PC-9 (cell line): ENCODE data around the gene GSTO1. TPM values are rescaled to one million over a fixed set of nuclear protein-coding genes. Genes with fewer than 3 reads are reported as not detected.
"Not testable (repeated sequence)": the region's sequence is repeated elsewhere in the genome, so short reads cannot be mapped to it uniquely, and the experiment has no call there.

Source experiments
- BruUV-seq: library from RNA; stranded (reverse); fragments of 400-500 nt; replicated peaks from 2 replicates; lab custom pipeline; 2021; lab: Mats Ljungman, UMichigan
- CTCF ChIA-PET: fragments of 300-600 bp; sonication (Branson Sonifier 250); formaldehyde crosslinking; loops from one replicate; lab custom pipeline; 2022; ENCODE audit warnings: antibody characterized with exemption; lab: Charles Lee
- POLR2A ChIA-PET: fragments of 300-600 bp; sonication (Branson Sonifier 250); formaldehyde crosslinking; loops from one replicate; lab custom pipeline; 2022; ENCODE audit warnings: antibody characterized with exemption; ENCODE audit not compliant: unreplicated experiment; lab: Charles Lee
- DNase-seq, 2 experiments: peaks; one replicate each; pipeline versions ENCODE4 v3.0.0 to v3.0.0-alpha.2; 2015 to 2022; ENCODE audit warnings: mixed read lengths in 1 of 2
- H2AFZ ChIP-seq: fragments of 200-600 bp; sonication (generic); 2 replicates; pipeline ENCODE4 v1.8.1; 2017; ENCODE audit warnings: antibody characterized with exemption
- H3F3A ChIP-seq: fragments of 200-600 bp; sonication (generic); 2 replicates; pipeline ENCODE4 v1.8.1; 2017; ENCODE audit warnings: antibody characterized with exemption, mild to moderate bottlenecking, low read depth; ENCODE audit not compliant: insufficient read depth
- H3K27ac ChIP-seq: fragments of 200-600 bp; sonication (generic); 2 replicates; pipeline ENCODE4 v1.6.1; 2016; ENCODE audit warnings: mixed run types
- H3K27me3 ChIP-seq: fragments of 200-600 bp; sonication (generic); 2 replicates; pipeline ENCODE4 v1.6.1; 2016; ENCODE audit warnings: low read depth, mixed run types; ENCODE audit not compliant: insufficient read depth
- H3K36me3 ChIP-seq: fragments of 200-600 bp; sonication (generic); 2 replicates; pipeline ENCODE4 v1.6.1; 2016; ENCODE audit warnings: low read depth, mixed run types
- H3K4me1 ChIP-seq: fragments of 200-600 bp; sonication (generic); replicated peaks from 2 replicates; pipeline ENCODE4 v1.6.1; 2016; ENCODE audit warnings: mixed run types; ENCODE audit not compliant: insufficient read depth
- H3K4me2 ChIP-seq: fragments of 200-600 bp; sonication (generic); 2 replicates; pipeline ENCODE4 v1.6.1; 2017; ENCODE audit warnings: mixed run types
- H3K4me3 ChIP-seq: fragments of 200-600 bp; sonication (generic); 2 replicates; pipeline ENCODE4 v1.6.1; 2016; ENCODE audit warnings: mixed run types
- H3K79me2 ChIP-seq: fragments of 200-600 bp; sonication (generic); 2 replicates; pipeline ENCODE4 v1.6.1; 2017; ENCODE audit warnings: low read depth, mixed run types
- H3K9me2 ChIP-seq: fragments of 200-600 bp; sonication (generic); 2 replicates; pipeline ENCODE4 v1.8.1; 2017; ENCODE audit warnings: mild to moderate bottlenecking; ENCODE audit not compliant: insufficient read depth
- H3K9me3 ChIP-seq: fragments of 200-600 bp; sonication (generic); 2 replicates; pipeline ENCODE4 v1.8.1; 2016; ENCODE audit warnings: low read depth; ENCODE audit not compliant: insufficient read depth
- H4K20me1 ChIP-seq: fragments of 200-600 bp; sonication (generic); 2 replicates; pipeline ENCODE4 v1.8.1; 2017; ENCODE audit not compliant: insufficient read depth
- CTCF ChIP-seq: fragments of 200-600 bp; sonication (generic); conservative IDR thresholded peaks from 2 replicates; pipeline ENCODE4 v1.6.1; 2017; ENCODE audit warnings: mixed run types, antibody characterized with exemption, mild to moderate bottlenecking, moderate library complexity
- EZH2 ChIP-seq: fragments of 200-600 bp; sonication (generic); IDR thresholded peaks from 2 replicates; pipeline ENCODE4 v1.8.0; 2017; ENCODE audit warnings: antibody characterized with exemption, low read depth
- intact Hi-C: fragments of 100-400 bp; cut with micrococcal nuclease; formaldehyde crosslinking; loops from one replicate; pipeline ENCODE4 v1.10.0; 2022; ENCODE audit not compliant: unreplicated experiment
- total RNA-seq: library from RNA; stranded (reverse); gene quantifications from 2 replicates; pipeline ENCODE4 v1.2.3, GENCODE V29; 2021

GSTO1 gene
- total RNA-seq, 1 experiment from 2014 or later, result 77.3 TPM

GRCh38 chr10:104247513-104248146, 7.1 kb upstream of the GSTO1 start:
- intact Hi-C loops, result no loop called here
- BruUV-seq, result no TSS peak

GRCh38 chr10:104248931-104249330, 5.8 kb upstream of the GSTO1 start:
- H3K36me3 ChIP-seq, DNase-seq, H3F3A ChIP-seq, CTCF ChIA-PET, H3K79me2 ChIP-seq, H3K27ac ChIP-seq, H3K4me1 ChIP-seq, H2AFZ ChIP-seq, POLR2A ChIA-PET, H3K9me3 ChIP-seq, H4K20me1 ChIP-seq, H3K9me2 ChIP-seq, H3K4me2 ChIP-seq, H3K4me3 ChIP-seq, H3K27me3 ChIP-seq, intact Hi-C loops, BruUV-seq: not testable (repeated sequence)

More at GRCh38 chr10:104247513-104248146, 7.1 kb upstream of the GSTO1 start:
- H3K27ac ChIP-seq, result no peak overlapping the region
- no peaks in the 10 kb centered on the region for H3K4me1 ChIP-seq
- H3K4me2 ChIP-seq, result no peak overlapping the region
- no peak overlapping the region for H3K4me3 ChIP-seq
- H2AFZ ChIP-seq, result no peak overlapping the region
- CTCF ChIA-PET, result interaction anchor here (1.0 kb wide), 1 partner anchor 19 kb away, joined by 7 read pairs; no protein-coding TSS in a partner anchor
- H3F3A ChIP-seq, result 0 out of 2 replicates have a peak, but pooled peaks cover 2% of the 10 kb centered on the region
- POLR2A ChIA-PET, result no interaction called here
- no peaks in the 10 kb centered on the region for H4K20me1 ChIP-seq
- no peak for DNase-seq
- H3K79me2 ChIP-seq, result no peaks in the 10 kb centered on the region
- H3K36me3 ChIP-seq, result no peaks in the 10 kb centered on the region
- no peaks in the 10 kb centered on the region for H3K9me3 ChIP-seq
- H3K27me3 ChIP-seq, result no peaks in the 10 kb centered on the region
- TF ChIP-seq EZH2, result no peak
- TF ChIP-seq CTCF, result no peak
- no peaks in the 10 kb centered on the region for H3K9me2 ChIP-seq

- ChIA-PET CTCF (no interaction called here), POLR2A (no interaction called here)
- H3F3A ChIP-seq, result 0 out of 2 replicates have a peak, but pooled peaks cover 2% of the 10 kb centered on the region
- no peak overlapping the region for H3K27ac ChIP-seq
- no peaks in the 10 kb centered on the region for H3K9me3 ChIP-seq
- H3K27me3 ChIP-seq, result no peaks in the 10 kb centered on the region
- H3K79me2 ChIP-seq, result peaks cover 6% of the 10 kb centered on the region
- H3K4me2 ChIP-seq, result no peak overlapping the region
- no peaks in the 10 kb centered on the region for H3K36me3 ChIP-seq
- no peaks in the 10 kb centered on the region for H4K20me1 ChIP-seq
- no peak for TF ChIP-seq EZH2
- no peak for TF ChIP-seq CTCF
- no peak overlapping the region for H3K4me3 ChIP-seq
- intact Hi-C loops, result no loop called here
- BruUV-seq, result no TSS peak
- H2AFZ ChIP-seq, result no peak overlapping the region
- no peak for DNase-seq
- no peaks in the 10 kb centered on the region for H3K9me2 ChIP-seq
- peaks cover 8% of the 10 kb centered on the region; the same call in 1 of the 2 replicates for H3K4me1 ChIP-seq
These were observed 4.3 kb upstream of the GSTO1 start for GRCh38 chr10:104250371-104250770.

- intact Hi-C loops, result no loop called here
- no peak overlapping the region for H3K27ac ChIP-seq
- no TSS peak for BruUV-seq
- no peaks in the 10 kb centered on the region for H3K36me3 ChIP-seq
- no peak for DNase-seq
- H3K4me1 ChIP-seq, result peaks cover 14% of the 10 kb centered on the region
- H2AFZ ChIP-seq, result no peak overlapping the region
- no peaks in the 10 kb centered on the region for H3K9me2 ChIP-seq
- H3K4me3 ChIP-seq, result no peak overlapping the region
- no peaks in the 10 kb centered on the region for H4K20me1 ChIP-seq
- ChIA-PET POLR2A (no interaction called here), CTCF (no interaction called here)
- H3K4me2 ChIP-seq, result no peak overlapping the region
- H3F3A ChIP-seq, result peaks cover 8% of the 10 kb centered on the region
- no peaks in the 10 kb centered on the region for H3K27me3 ChIP-seq
- peaks cover 17% of the 10 kb centered on the region for H3K79me2 ChIP-seq
- TF ChIP-seq EZH2, result no peak
- TF ChIP-seq CTCF, result no peak
- no peaks in the 10 kb centered on the region for H3K9me3 ChIP-seq
These were observed 3.2 kb upstream of the GSTO1 start for GRCh38 chr10:104251443-104251842.
